ENCODE data around the gene TJP3.

Gene TJP3

DNA sequence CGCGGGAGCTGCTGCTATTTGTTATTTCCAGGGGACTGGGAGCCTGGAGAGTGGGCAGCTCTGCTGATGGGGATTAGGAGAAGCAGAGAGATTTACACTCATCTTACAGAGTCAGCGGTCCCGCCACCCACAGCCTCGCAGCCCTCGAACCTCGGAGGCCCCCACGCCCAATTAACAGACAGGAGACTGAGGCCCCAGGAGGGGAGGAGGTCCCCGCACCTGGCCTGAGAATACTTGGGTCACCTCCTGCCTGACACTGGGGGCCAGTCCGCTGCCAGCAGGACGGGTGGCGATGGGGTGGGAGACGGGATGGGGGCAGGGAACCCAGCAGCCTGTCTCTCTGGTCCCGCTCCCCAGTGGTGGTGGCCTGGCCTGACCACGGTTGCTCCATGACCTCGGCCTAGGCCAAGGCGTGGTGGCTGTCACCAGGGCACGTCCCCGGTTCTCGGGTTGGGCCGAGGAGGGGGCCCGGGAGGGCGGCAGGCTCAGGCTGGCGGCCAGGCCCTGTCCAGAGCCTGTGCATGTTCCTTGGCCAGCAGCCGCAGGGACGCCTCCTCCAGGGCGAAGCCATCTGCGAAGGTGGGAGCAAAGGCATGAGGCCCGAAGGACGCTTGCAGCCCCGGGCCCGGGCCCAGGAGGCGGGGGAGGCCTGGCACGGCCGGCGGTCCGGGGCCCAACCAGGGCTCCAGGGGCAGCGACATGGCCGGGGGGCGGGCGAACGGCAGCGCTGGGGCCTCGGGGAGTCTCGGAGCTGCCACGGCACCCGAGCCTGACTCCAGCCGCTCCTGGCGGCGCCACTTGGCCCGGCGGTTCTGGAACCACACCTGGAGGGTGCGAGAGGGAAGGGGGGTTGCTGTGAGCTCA, 62.2 kb downstream of the TJP3 start:
- FAIRE-seq: no peak
- TF ChIP-seq TAF1 (IDR thresholded peaks at IDR 0.05; ENCODE audit: borderline replicate concordance, low read depth, low read length): no peak
- no peak for TF ChIP-seq POLR2A (IDR thresholded peaks at IDR 0.05; ENCODE audit: low read depth, low read length)
- TF ChIP-seq POLR2AphosphoS5 (IDR thresholded peaks at IDR 0.05; ENCODE audit: low read depth, low read length): no peak

DNA sequence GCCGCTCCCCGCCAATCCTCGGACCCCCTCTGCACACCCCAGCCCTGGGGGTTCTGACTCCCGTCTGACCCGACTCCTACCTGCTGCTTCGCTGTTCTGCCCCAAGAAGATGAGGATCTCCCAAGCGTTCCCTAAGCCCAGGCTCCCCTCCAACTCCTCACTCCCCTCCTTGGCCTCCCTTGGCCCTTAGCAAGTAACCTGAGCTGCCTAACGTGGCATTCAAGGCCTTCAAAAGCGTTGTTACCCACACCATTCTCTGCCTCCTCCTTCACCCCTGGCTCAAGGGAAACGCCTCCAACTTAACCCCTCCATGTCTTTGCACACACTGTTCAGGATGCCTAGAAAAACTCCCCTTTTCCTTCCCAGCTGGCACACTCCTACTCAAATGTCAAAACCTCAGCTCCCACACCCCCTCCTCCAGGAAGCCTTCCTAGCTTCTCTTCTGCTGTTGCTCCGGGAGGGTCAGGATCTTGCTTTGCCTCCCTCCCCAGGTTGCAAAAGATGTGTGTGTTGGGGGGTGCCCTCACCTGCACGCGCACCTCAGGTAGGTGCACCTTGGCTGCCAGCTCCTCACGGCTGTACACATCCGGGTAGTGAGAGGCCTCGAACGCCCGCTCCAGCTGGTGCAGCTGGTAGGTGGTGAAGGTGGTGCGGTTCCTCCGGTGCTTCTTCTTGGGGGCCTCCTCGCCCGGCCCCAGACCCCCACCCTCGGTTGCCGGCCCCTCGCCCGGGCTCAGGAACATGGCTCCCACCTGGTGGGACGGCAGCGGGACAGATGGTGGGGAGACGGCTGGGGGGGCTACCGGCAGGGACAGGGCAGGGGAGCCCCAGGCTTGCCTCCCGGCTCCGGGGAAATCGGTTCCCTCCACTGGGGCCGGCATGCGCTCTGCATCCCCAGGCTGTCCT, 63.1 kb downstream of the TJP3 start:
- DNase-seq (ENCODE audit: insufficient read length) (no peak), FAIRE-seq (no peak)
- TF ChIP-seq POLR2AphosphoS5 (IDR thresholded peaks at IDR 0.05; ENCODE audit: low read depth, low read length) (no peak), TAF1 (IDR thresholded peaks at IDR 0.05; ENCODE audit: borderline replicate concordance, low read depth, low read length) (no peak), POLR2A (IDR thresholded peaks at IDR 0.05; ENCODE audit: low read depth, low read length) (no peak)

More for the DNA sequence above, 62.2 kb downstream of the TJP3 start:
- no peak for DNase-seq (ENCODE audit: insufficient read length)

DNA sequence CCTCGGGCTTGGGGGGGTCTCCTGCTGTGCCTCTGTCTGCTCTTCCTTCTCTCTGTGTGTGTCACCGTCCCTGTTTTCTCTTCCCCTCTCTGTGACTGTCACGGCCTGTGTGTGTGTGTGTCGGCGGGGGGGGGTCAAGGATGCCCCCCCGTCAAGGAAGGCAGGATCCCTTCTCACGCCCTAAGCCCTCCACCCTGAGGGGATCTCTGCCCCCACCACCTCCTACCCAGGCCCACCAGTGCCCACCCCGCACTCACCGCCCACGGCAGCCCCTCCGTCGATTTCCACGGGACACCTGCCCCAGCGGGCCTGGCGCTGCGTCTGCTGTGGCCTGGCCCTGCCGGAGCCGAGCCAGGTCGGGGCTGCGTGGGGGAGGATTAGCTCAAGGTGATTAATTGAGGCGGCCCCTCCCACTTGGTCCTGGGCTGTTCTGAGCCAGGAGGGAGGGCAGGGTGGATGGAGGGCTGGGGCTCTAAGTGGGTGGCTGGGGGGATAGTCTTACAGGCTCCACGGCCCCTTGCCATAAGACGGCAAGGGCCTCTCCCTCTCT, 63.8 kb downstream of the TJP3 start, which contains the start of gene RAX2:
Gene RAX2 (minus strand): TSS at position 323 of the 550 bp plus-strand sequence. CDS start 486 bp downstream, outside the sequence.
- DNase-seq (ENCODE audit: insufficient read length): no peak
- TF ChIP-seq POLR2AphosphoS5 (IDR thresholded peaks at IDR 0.05; ENCODE audit: low read depth, low read length) (no peak), TAF1 (IDR thresholded peaks at IDR 0.05; ENCODE audit: borderline replicate concordance, low read depth, low read length) (no peak), POLR2A (IDR thresholded peaks at IDR 0.05; ENCODE audit: low read depth, low read length) (no peak)
- no peak for FAIRE-seq

DNA sequence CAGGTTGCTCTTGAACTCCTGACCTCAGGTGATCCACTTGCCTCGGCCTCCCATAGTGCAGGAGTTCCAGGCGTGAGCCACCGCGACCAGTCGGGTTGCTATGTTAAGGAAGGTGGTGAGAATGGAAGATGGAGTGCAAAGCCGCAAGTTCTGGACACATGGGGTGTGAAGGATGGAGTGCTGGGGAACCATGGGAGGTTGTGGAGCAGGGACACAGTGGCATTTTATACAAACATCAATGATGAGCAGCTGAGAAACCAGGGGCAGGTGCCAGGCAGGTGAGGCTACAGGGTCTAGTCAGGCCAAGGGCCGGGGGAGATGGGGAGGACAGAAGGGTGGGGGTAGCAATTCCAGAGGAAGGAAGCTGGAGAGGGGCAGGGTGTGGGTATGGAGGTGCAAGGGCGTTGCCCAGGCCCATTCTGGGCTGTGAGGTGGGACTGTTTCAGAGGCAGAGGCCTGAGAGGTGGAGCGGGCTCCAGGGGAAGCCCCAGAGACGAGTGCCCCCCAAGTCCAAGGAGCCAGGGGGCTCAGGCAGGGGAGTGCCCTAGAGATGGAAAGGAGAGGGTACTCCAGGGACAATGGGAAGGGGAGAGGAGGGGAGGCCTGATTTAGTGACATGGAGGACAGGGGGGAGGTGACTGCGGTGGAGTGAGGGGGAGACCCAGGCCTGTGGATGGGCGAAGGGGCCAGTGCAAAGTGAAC, 65.8 kb downstream of the TJP3 start:
- FAIRE-seq: no peak
- DNase-seq (ENCODE audit: insufficient read length): no peak
- no peak for TF ChIP-seq POLR2AphosphoS5 (IDR thresholded peaks at IDR 0.05; ENCODE audit: low read depth, low read length)
- TF ChIP-seq POLR2A (IDR thresholded peaks at IDR 0.05; ENCODE audit: low read depth, low read length): no peak
- TF ChIP-seq TAF1 (IDR thresholded peaks at IDR 0.05; ENCODE audit: borderline replicate concordance, low read depth, low read length): no peak

DNA sequence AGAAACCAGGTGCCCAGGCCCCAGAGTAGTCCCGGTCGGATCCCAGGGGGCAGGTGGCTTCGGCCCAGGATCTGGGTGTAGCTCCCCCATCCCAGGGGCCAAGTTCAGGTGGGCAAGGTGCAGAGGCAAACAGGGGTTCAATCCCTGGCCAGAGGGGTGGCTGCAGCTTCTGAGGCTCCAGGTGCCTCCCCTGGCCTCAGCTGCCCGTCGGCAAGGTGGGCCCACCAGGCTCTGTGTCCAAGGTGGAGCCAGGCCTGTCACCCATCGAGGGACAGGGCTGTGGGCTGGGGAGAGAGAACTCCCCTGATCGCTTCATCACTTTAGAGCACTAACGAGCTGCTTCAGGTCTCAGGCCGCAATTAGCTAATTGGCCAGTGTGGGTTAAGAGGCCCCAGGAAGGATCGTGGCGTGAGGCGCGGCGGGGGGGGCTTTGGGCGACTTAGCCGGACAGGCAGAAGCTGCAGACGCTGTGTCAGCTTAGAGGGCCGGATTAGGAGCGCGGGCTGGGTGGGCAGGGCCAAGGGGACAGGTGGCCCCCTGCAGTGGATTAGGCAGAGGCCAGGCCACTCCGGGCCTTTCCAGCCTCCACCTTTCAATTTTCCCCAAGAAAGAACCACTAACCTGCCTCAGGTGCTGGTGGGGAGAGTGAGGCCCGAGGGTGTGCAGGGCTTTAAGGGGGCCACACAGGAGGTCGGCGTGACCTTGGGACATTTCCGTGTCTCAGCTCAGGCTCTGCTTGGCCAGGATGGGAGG, 66.6 kb downstream of the TJP3 start:
- no peak for TF ChIP-seq TAF1 (IDR thresholded peaks at IDR 0.05; ENCODE audit: borderline replicate concordance, low read depth, low read length)
- no peak for FAIRE-seq
- DNase-seq (ENCODE audit: insufficient read length): no peak

DNA sequence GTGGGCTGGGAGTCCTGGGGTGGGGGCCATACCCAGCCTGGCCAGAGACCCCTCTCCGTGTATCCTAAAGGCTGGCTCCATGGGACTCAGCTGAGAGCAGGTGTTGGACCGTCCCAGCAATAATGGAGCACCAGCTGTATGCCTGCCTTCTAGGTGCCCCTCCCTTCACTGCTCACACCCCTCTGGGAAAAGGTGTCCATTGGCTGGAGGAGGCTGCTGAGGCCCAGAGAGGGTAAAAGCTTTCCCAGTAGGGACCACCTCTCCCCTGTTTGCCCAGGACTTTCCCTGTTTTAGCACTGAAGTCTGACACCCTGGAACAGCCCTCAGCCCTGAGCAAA, 67.2 kb downstream of the TJP3 start:
- DNase-seq (ENCODE audit: insufficient read length): no peak
- no peak for TF ChIP-seq TAF1 (IDR thresholded peaks at IDR 0.05; ENCODE audit: borderline replicate concordance, low read depth, low read length)
- TF ChIP-seq POLR2AphosphoS5 (IDR thresholded peaks at IDR 0.05; ENCODE audit: low read depth, low read length): no peak
- TF ChIP-seq POLR2A (IDR thresholded peaks at IDR 0.05; ENCODE audit: low read depth, low read length): no peak
- no peak for FAIRE-seq

DNA sequence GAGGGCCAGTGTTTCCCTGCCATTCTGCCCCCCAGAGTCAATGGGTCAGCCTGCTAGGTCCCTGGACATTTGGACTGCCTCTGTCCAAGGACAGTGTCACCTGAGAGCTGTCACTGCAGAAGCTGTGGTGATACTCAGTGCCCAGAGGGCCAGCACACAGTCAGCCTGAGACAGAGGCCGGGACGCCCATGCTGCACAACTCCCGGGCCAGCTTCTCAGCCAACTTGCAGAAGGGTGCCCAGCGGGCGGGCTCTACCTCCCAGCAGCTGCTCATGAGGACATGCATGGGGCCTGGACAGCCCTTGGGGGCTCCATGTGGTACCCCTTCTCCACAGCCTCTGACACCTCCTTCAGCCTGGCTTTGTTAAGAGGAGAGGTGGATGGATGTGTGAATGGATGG, 67.6 kb downstream of the TJP3 start:
- no peak for FAIRE-seq
- TF ChIP-seq POLR2A (IDR thresholded peaks at IDR 0.05; ENCODE audit: low read depth, low read length) (no peak), POLR2AphosphoS5 (IDR thresholded peaks at IDR 0.05; ENCODE audit: low read depth, low read length) (no peak), TAF1 (IDR thresholded peaks at IDR 0.05; ENCODE audit: borderline replicate concordance, low read depth, low read length) (no peak)
- no peak for DNase-seq (ENCODE audit: insufficient read length)

DNA sequence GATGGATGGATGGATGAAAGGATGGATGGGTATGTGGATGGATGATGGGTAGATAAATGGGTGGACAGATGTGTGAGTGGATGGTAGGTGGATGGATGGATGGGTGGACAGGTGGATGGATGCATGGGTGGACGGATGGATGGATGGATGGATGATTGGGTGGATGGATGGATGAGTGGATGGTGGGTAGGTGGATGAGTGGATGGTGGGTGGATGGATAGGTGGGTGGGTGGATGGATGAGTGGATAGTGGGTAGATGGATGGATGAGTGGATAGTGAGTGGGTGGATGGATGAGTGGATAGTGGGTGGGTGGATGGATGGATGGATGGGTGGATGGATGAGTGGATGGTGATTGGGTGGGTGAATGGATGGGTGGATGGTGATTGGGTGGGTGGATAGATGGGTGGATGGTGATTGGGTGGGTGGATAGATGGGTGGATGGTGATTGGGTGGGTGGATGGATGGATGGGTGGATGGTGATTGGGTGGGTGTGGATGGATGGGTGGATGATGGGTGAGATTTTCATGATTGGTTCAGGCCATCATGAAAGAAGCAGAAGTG, 68.4 kb downstream of the TJP3 start:
- no peak for DNase-seq (ENCODE audit: insufficient read length)
- no peak for FAIRE-seq
- TF ChIP-seq TAF1 (IDR thresholded peaks at IDR 0.05; ENCODE audit: borderline replicate concordance, low read depth, low read length) (no peak), POLR2A (IDR thresholded peaks at IDR 0.05; ENCODE audit: low read depth, low read length) (no peak), POLR2AphosphoS5 (IDR thresholded peaks at IDR 0.05; ENCODE audit: low read depth, low read length) (no peak)

DNA sequence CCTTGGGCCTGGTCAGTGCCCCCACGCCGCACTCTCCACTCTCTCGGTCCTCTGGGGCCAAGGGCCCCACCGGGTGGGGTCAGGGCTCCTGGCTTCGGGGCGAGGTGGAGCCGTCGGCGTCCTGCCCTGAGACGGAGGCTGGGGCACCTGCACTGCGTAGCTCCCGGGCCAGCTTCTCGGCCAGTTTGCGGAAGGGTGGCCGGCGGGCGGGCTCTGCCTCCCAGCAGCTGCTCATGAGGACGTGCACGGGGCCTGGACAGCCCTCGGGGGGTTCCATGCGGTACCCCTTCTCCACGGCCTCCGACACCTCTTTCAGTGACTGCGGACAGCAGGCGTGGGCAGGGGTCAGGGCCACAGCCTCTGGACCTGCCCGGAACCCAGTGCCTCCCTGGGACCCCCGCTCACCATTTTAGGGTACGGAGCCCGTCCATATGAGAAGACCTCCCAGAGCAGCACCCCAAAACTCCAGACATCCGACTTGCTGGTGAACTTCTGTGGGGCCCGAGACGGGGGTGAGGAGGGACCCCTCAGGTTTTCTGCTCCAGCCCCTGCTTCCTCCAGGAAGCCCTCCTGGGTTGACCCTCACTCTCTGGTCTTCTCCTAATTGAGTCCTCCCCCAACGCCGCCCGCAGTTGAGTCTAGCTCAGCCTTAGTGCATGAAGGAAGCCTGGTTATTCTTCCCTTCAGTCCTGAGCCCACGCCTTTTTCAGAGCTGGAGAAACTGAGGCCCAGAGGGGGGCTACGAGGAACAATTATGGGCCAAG, 70.1 kb downstream of the TJP3 start:
- no peak for TF ChIP-seq POLR2AphosphoS5 (IDR thresholded peaks at IDR 0.05; ENCODE audit: low read depth, low read length)
- TF ChIP-seq POLR2A (IDR thresholded peaks at IDR 0.05; ENCODE audit: low read depth, low read length): no peak
- TF ChIP-seq TAF1 (IDR thresholded peaks at IDR 0.05; ENCODE audit: borderline replicate concordance, low read depth, low read length): no peak
- FAIRE-seq (no peak), DNase-seq (ENCODE audit: insufficient read length) (no peak)

All from GM12892 (cell line).